ENCODE results near the gene PIM1.
A peak's percentile ranks its signal among the peaks of the same experiment; 100 is the strongest.

Gene PIM1

GRCh38 chr6:37174196-37174514 is 4.2 kb downstream of the PIM1 start:
- Histone ChIP-seq H3K9me2 (replicated peaks; ENCODE audit: low read depth, low read length) (no peaks in the 10 kb centered on the region), H3K4me2 (ENCODE audit: low read depth, low read length, poor library complexity, severe bottlenecking) (peak overlapping the region; percentile 36), H4K20me1 (ENCODE audit: insufficient read depth, low read length, poor library complexity, severe bottlenecking) (peaks cover 27% of the 10 kb centered on the region), H3K27me3 (ENCODE audit: insufficient read depth, low read length, poor library complexity, severe bottlenecking) (no peaks in the 10 kb centered on the region), H3K36me3 (ENCODE audit: insufficient read depth, low read length) (peaks cover 28% of the 10 kb centered on the region; the same call in 1 of the 2 replicates), H3K79me2 (ENCODE audit: insufficient read depth, low read length) (peaks cover 46% of the 10 kb centered on the region), H3K9me3 (ENCODE audit: insufficient read depth, low read depth, low read length) (no peaks in the 10 kb centered on the region), H3K4me1 (ENCODE audit: insufficient read depth, low read length, poor library complexity, severe bottlenecking) (peaks cover 19% of the 10 kb centered on the region), H2AFZ (ENCODE audit: low read length) (no peak overlapping the region), H3K4me3 (ENCODE audit: low read length, poor library complexity, severe bottlenecking) (no peak overlapping the region), H3K9ac (ENCODE audit: low read depth, low read length, poor library complexity, severe bottlenecking) (no peak overlapping the region), H3F3A (ENCODE audit: low read depth) (peaks cover 3% of the 10 kb centered on the region; the same call in 1 of the 2 replicates)
- TF ChIP-seq CTCF (conservative IDR thresholded peaks at IDR 0.05; ENCODE audit: low read length) (no peak), EZH2phosphoT487 (IDR thresholded peaks at IDR 0.05; ENCODE audit: borderline replicate concordance) (no peak)

- Histone ChIP-seq H2AFZ (ENCODE audit: low read length) (no peak overlapping the region), H3K4me2 (ENCODE audit: low read depth, low read length, poor library complexity, severe bottlenecking) (peak overlapping the region; percentile 36), H3K36me3 (ENCODE audit: insufficient read depth, low read length) (peaks cover 28% of the 10 kb centered on the region; the same call in 1 of the 2 replicates), H3K4me1 (ENCODE audit: insufficient read depth, low read length, poor library complexity, severe bottlenecking) (peaks cover 19% of the 10 kb centered on the region), H3K9ac (ENCODE audit: low read depth, low read length, poor library complexity, severe bottlenecking) (no peak overlapping the region), H3K27me3 (ENCODE audit: insufficient read depth, low read length, poor library complexity, severe bottlenecking) (no peaks in the 10 kb centered on the region), H3K9me2 (replicated peaks; ENCODE audit: low read depth, low read length) (no peaks in the 10 kb centered on the region), H4K20me1 (ENCODE audit: insufficient read depth, low read length, poor library complexity, severe bottlenecking) (peaks cover 27% of the 10 kb centered on the region), H3K4me3 (ENCODE audit: low read length, poor library complexity, severe bottlenecking) (no peak overlapping the region), H3K9me3 (ENCODE audit: insufficient read depth, low read depth, low read length) (no peaks in the 10 kb centered on the region), H3K79me2 (ENCODE audit: insufficient read depth, low read length) (peaks cover 46% of the 10 kb centered on the region), H3F3A (ENCODE audit: low read depth) (peaks cover 3% of the 10 kb centered on the region; the same call in 1 of the 2 replicates)
- TF ChIP-seq CTCF (conservative IDR thresholded peaks at IDR 0.05; ENCODE audit: low read length), result no peak
- no peak for TF ChIP-seq EZH2phosphoT487 (IDR thresholded peaks at IDR 0.05; ENCODE audit: borderline replicate concordance)
These were observed 4.8 kb downstream of the PIM1 start for GRCh38 chr6:37174515-37175331.

GRCh38 chr6:37175332-37176267 is 5.6 kb downstream of the PIM1 start:
- H3K36me3 ChIP-seq (ENCODE audit: insufficient read depth, low read length), result peaks cover 28% of the 10 kb centered on the region; the same call in 1 of the 2 replicates
- H3F3A ChIP-seq (ENCODE audit: low read depth), result peaks cover 3% of the 10 kb centered on the region; the same call in 1 of the 2 replicates
- no peaks in the 10 kb centered on the region for H3K27me3 ChIP-seq (ENCODE audit: insufficient read depth, low read length, poor library complexity, severe bottlenecking)
- no peaks in the 10 kb centered on the region for H3K9me3 ChIP-seq (ENCODE audit: insufficient read depth, low read depth, low read length)
- H3K4me1 ChIP-seq (ENCODE audit: insufficient read depth, low read length, poor library complexity, severe bottlenecking), result peaks cover 19% of the 10 kb centered on the region
- no peak overlapping the region for H3K4me3 ChIP-seq (ENCODE audit: low read length, poor library complexity, severe bottlenecking)
- peaks cover 27% of the 10 kb centered on the region for H4K20me1 ChIP-seq (ENCODE audit: insufficient read depth, low read length, poor library complexity, severe bottlenecking)
- no peak overlapping the region for H3K4me2 ChIP-seq (ENCODE audit: low read depth, low read length, poor library complexity, severe bottlenecking)
- no peak overlapping the region for H2AFZ ChIP-seq (ENCODE audit: low read length)
- TF ChIP-seq EZH2phosphoT487 (IDR thresholded peaks at IDR 0.05; ENCODE audit: borderline replicate concordance) (no peak), CTCF (conservative IDR thresholded peaks at IDR 0.05; ENCODE audit: low read length) (no peak)
- no peak overlapping the region for H3K9ac ChIP-seq (ENCODE audit: low read depth, low read length, poor library complexity, severe bottlenecking)
- H3K79me2 ChIP-seq (ENCODE audit: insufficient read depth, low read length), result peaks cover 41% of the 10 kb centered on the region
- H3K9me2 ChIP-seq (replicated peaks; ENCODE audit: low read depth, low read length), result no peaks in the 10 kb centered on the region

Measured in Loucy (cell line).